GM12801 (cell line): Measurements from ENCODE around the gene DUSP28.

Experiments used
- CTCF ChIP-seq: IDR thresholded peaks from one replicate; pipeline ENCODE4 v1.5.1; 2011; ENCODE audit warnings: control low read depth; ENCODE audit not compliant: insufficient read length; ENCODE audit errors: extremely low read depth

The DUSP28 gene

GRCh38 chr2:240585101-240585500, 24.9 kb downstream of the DUSP28 start:
- no peak for TF ChIP-seq CTCF

GRCh38 chr2:240585681-240586197, 25.6 kb downstream of the DUSP28 start:
- TF ChIP-seq CTCF = no peak

GRCh38 chr2:240586198-240586918, 26.2 kb downstream of the DUSP28 start, which contains the start of gene CAPN10:
Gene CAPN10, plus strand, starts transcription at chr2:240586734. Its CDS starts 178 bp downstream, at chr2:240586912.
- TF ChIP-seq CTCF = no peak

- no peak for TF ChIP-seq CTCF
Observed at GRCh38 chr2:240586919-240587800, 27.0 kb downstream of the DUSP28 start.

- no peak for TF ChIP-seq CTCF
Observed at GRCh38 chr2:240588006-240588655, 28.0 kb downstream of the DUSP28 start.

GRCh38 chr2:240588669-240589068, 28.5 kb downstream of the DUSP28 start:
- no peak for TF ChIP-seq CTCF

GRCh38 chr2:240589375-240589774, 29.2 kb downstream of the DUSP28 start:
- TF ChIP-seq CTCF = no peak
